Lower lobe of right lung (tissue), 2 donors: ENCODE measurements around the gene TMEM150B. TPM values are rescaled to one million over a fixed set of nuclear protein-coding genes. Genes with fewer than 3 reads are reported as not detected.

Experiments used
- ATAC-seq, 2 donors: fragments of 200-7000 bp; cut with Tn5 transposase; one replicate each; pipeline ENCODE4 v1.9.1; 2020 to 2022; ENCODE audit warnings: mild to moderate bottlenecking in 2 of 2, moderate library complexity in 2 of 2
- DNase-seq: peaks from one replicate; pipeline ENCODE4 v3.0.0-alpha.2; 2020
- H3K27ac ChIP-seq: fragments of 200-600 bp; one replicate; pipeline ENCODE4 v1.8.0; 2022
- H3K27me3 ChIP-seq: fragments of 200-600 bp; one replicate; pipeline ENCODE4 v1.8.0; 2022; ENCODE audit warnings: low read depth
- H3K36me3 ChIP-seq: fragments of 200-600 bp; one replicate; pipeline ENCODE4 v1.8.0; 2022; ENCODE audit warnings: mild to moderate bottlenecking
- H3K4me1 ChIP-seq: fragments of 200-600 bp; one replicate; pipeline ENCODE4 v1.8.0; 2022
- H3K4me3 ChIP-seq: fragments of 200-600 bp; one replicate; pipeline ENCODE4 v1.8.0; 2022; ENCODE audit warnings: mild to moderate bottlenecking
- H3K9me3 ChIP-seq: fragments of 200-600 bp; one replicate; pipeline ENCODE4 v1.8.0; 2022
- CTCF ChIP-seq: fragments of 200-600 bp; IDR thresholded peaks from one replicate; pipeline ENCODE4 v1.8.0; 2022; ENCODE audit warnings: antibody characterized with exemption, mild to moderate bottlenecking
- intact Hi-C: fragments of 100-400 bp; cut with DNase I; formaldehyde crosslinking; loops from one replicate; pipeline ENCODE4 v1.11.0; 2022
- total RNA-seq: library from RNA; stranded (reverse); fragmentation: NEBNext Ultra II Directional; extraction: Animal tissue kit (Norgen Biotek cat#: 25700); gene quantifications from one replicate; pipeline ENCODE4 v1.2.1, GENCODE V29; 2021
- donor health status: DM: no; HTN: yes; CAD: no; lungs with severe emphysema.

The TMEM150B gene
- total RNA-seq, 1 donor from 2014 or later, result 45.5 TPM

- no peak for ATAC-seq
- Histone ChIP-seq H3K4me3 (no peak overlapping the region), H3K4me1 (peaks cover 3% of the 10 kb centered on the region), H3K27me3 (peaks cover 26% of the 10 kb centered on the region), H3K27ac (no peak overlapping the region), H3K36me3 (no peaks in the 10 kb centered on the region), H3K9me3 (no peaks in the 10 kb centered on the region)
- no peak for TF ChIP-seq CTCF
- no peak for DNase-seq
- intact Hi-C loops, result no loop called here
Measured at GRCh38 chr19:55358493-55358892, 33.4 kb upstream of the TMEM150B start.

- H3K27me3 ChIP-seq, result peaks cover 58% of the 10 kb centered on the region
- ATAC-seq (no peak), DNase-seq (no peak)
- H3K9me3 ChIP-seq, result no peaks in the 10 kb centered on the region
- H3K4me3 ChIP-seq, result no peak overlapping the region
- H3K4me1 ChIP-seq, result peaks cover 8% of the 10 kb centered on the region
- intact Hi-C loops, result no loop called here
- TF ChIP-seq CTCF, result no peak
- H3K36me3 ChIP-seq, result no peaks in the 10 kb centered on the region
- H3K27ac ChIP-seq, result no peak overlapping the region
Measured at GRCh38 chr19:55355213-55355821, 30.2 kb upstream of the TMEM150B start.

GRCh38 chr19:55354698-55355212, 29.6 kb upstream of the TMEM150B start, which contains the start of gene COX6B2:
Gene COX6B2 (minus strand): TSS chr19:55354719. CDS start chr19:55354521, 198 bp downstream.
- no peaks in the 10 kb centered on the region for H3K36me3 ChIP-seq

GRCh38 chr19:55353803-55354697, 28.9 kb upstream of the TMEM150B start:
- H3K4me1 ChIP-seq, result peaks cover 8% of the 10 kb centered on the region
- H3K4me3 ChIP-seq, result peak overlapping the region; percentile 53
- DNase-seq (peak; percentile 80), ATAC-seq (peak; percentile 72 to 89)
- no peak for TF ChIP-seq CTCF
- H3K27ac ChIP-seq, result no peak overlapping the region
- intact Hi-C loops, result no loop called here
- no peaks in the 10 kb centered on the region for H3K36me3 ChIP-seq
- H3K27me3 ChIP-seq, result peaks cover 61% of the 10 kb centered on the region
- H3K9me3 ChIP-seq, result no peaks in the 10 kb centered on the region

More at GRCh38 chr19:55354698-55355212, 29.6 kb upstream of the TMEM150B start, which contains the start of gene COX6B2:
- Histone ChIP-seq H3K27me3 (peaks cover 61% of the 10 kb centered on the region), H3K4me1 (peaks cover 8% of the 10 kb centered on the region), H3K27ac (no peak within 1 kb of the TSS), H3K4me3 (peak within 1 kb of the TSS; percentile 53), H3K9me3 (no peaks in the 10 kb centered on the region)
- TF ChIP-seq CTCF, result no peak
- ATAC-seq, result no peak
- intact Hi-C loops, result no loop called here
- DNase-seq, result peak; percentile 45

- Histone ChIP-seq H3K4me3 (peak overlapping the region; percentile 53), H3K27me3 (peaks cover 61% of the 10 kb centered on the region), H3K9me3 (no peaks in the 10 kb centered on the region), H3K4me1 (peaks cover 8% of the 10 kb centered on the region), H3K27ac (no peak overlapping the region), H3K36me3 (no peaks in the 10 kb centered on the region)
- TF ChIP-seq CTCF, result no peak
- DNase-seq (no peak), ATAC-seq (no peak)
- intact Hi-C loops, result no loop called here
Measured at GRCh38 chr19:55353356-55353802, 28.2 kb upstream of the TMEM150B start.
